ENCODE measurements around the gene MEGF6.
A peak's percentile ranks its signal among the peaks of the same experiment; 100 is the strongest.

The MEGF6 gene

DNA sequence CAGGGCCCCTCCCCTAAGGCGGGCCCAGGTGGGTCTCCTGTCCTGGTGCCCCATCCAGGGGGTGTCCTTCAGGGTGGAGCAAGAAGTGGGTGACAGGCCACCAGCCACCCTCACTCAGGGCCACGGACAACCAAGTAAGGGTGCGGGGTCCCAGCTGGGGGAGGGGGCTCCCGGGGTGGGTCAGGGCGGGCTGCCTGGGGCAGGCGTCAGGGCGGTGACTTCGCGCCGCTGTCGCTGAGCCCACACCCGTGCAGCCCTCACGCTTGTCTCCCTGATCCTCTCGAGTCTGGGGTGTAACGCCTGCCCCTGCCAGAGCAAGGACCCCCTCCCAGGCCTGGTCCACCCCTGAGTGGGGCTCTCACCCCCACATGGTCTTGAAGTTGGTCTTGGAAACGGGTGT, 134.6 kb downstream of the MEGF6 start:
- DNase-seq (ENCODE audit: extremely low read depth, low read depth) = no peak
- TF ChIP-seq, protein P1, sequence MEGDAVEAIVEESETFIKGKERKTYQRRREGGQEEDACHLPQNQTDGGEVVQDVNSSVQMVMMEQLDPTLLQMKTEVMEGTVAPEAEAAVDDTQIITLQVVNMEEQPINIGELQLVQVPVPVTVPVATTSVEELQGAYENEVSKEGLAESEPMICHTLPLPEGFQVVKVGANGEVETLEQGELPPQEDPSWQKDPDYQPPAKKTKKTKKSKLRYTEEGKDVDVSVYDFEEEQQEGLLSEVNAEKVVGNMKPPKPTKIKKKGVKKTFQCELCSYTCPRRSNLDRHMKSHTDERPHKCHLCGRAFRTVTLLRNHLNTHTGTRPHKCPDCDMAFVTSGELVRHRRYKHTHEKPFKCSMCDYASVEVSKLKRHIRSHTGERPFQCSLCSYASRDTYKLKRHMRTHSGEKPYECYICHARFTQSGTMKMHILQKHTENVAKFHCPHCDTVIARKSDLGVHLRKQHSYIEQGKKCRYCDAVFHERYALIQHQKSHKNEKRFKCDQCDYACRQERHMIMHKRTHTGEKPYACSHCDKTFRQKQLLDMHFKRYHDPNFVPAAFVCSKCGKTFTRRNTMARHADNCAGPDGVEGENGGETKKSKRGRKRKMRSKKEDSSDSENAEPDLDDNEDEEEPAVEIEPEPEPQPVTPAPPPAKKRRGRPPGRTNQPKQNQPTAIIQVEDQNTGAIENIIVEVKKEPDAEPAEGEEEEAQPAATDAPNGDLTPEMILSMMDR (IDR thresholded peaks at IDR 0.05; ENCODE audit: low read depth, low read length, missing control alignments) = no peak
- H3K4me3 ChIP-seq (replicated peaks; ENCODE audit: low read depth, low read length) = no peak overlapping the region

DNA sequence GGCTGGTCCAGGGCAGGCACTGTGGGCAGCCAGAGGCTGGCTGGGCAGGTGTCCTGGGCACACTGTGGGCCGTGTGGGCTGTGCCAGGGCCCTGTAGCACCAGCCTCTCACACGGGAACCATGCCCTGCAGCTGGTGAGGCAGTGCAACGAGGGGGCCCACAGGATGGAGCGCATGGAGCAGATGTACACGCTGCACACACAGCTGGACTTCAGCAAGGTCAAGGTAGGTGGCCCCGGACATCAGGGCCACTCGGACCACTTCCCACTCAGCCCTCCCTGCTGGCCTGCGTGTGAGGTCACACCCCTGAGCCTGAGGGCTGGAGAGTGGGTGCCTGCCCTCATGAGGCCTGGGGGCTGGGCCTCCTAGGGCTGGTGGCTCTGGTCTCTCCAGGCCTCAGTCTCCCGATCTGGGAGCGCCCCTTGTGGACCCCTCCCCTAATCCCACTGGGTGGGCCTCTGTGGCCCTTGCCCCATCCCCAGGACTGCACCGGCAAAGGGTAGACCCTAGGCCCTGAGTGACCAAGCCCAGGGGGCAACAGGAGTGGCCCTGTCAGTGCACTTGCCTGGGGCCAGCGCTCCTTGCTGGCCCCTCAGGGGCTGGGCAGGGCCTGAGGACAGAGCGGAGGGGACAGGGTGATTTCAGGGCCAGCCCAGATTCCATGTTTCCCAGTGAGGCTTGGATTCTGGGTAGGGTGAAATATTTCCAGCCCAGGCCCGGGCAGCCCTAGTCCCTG, 135.3 kb downstream of the MEGF6 start:
- no peak overlapping the region for H3K4me3 ChIP-seq (replicated peaks; ENCODE audit: low read depth, low read length)
- TF ChIP-seq, protein P1 (IDR thresholded peaks at IDR 0.05; ENCODE audit: low read depth, low read length, missing control alignments) = no peak
- DNase-seq (ENCODE audit: extremely low read depth, low read depth) = no peak

DNA sequence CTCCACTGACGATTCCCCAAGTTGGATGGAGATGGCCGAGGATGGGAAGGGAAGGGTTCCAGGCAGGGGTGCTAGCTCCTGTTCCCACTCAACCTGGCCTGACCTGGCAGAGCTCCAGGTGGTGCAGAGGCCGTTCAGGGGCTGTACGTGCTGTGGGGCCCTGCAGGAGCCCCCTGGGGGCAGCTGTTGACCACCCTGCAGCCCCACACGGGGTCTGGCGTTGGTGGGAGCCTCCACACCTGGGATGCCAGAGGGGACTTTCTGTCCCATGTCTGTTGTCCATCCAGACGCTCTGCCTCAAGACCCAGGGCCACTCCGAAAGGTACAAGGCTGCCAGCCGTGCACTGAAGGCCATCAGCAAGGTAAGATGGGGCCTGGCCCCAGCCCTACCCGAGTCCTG, 136.9 kb downstream of the MEGF6 start:
- no peak overlapping the region for H3K4me3 ChIP-seq (replicated peaks; ENCODE audit: low read depth, low read length)
- DNase-seq (ENCODE audit: extremely low read depth, low read depth) = no peak
- TF ChIP-seq, protein P1 (IDR thresholded peaks at IDR 0.05; ENCODE audit: low read depth, low read length, missing control alignments) = no peak

DNA sequence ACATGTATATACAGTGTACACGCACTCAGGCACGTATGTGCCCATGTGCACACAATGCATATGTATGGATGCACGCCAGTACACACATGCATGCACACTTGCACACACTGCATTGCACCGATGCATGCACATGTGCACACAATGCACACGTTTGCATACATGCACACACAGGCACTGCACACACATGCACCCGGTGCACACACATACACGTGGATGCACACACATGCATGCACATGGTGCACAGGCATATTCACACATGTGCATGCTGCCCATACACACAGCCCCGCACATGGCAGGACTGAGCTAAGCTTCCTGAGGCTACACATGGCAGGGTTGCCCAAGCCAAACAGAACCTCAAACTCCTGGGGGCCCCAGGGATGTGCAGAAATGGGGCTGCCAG, 137.3 kb downstream of the MEGF6 start:
- TF ChIP-seq, protein P1 (IDR thresholded peaks at IDR 0.05; ENCODE audit: low read depth, low read length, missing control alignments) = no peak
- no peak overlapping the region for H3K4me3 ChIP-seq (replicated peaks; ENCODE audit: low read depth, low read length)

DNA sequence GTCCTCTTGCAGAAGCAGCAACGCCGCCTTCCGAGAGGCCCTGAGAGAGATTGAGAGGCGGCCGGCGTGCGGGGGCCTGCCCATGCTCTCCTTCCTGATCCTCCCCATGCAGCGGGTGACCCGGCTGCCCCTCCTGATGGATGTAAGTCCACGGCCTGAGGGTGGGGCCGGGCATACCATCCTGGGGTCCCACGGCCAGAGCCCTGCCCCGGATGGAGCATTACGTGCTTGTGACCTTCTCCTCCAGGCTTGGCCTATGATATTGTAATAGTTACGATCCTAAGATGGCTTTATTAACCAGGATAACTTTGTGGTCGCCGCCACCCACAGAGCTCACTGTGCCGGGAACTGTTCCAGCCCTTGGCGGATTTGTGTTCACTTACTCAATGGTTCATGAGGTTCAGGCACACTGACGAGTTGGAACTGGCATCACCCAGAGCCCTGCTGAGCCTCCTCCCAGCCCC, 137.9 kb downstream of the MEGF6 start:
- DNase-seq (ENCODE audit: extremely low read depth, low read depth) = peak; percentile 74
- TF ChIP-seq, protein P1 (IDR thresholded peaks at IDR 0.05; ENCODE audit: low read depth, low read length, missing control alignments) = no peak
- no peak overlapping the region for H3K4me3 ChIP-seq (replicated peaks; ENCODE audit: low read depth, low read length)

More for the DNA sequence above, 137.3 kb downstream of the MEGF6 start:
- DNase-seq (ENCODE audit: extremely low read depth, low read depth) = no peak

DNA sequence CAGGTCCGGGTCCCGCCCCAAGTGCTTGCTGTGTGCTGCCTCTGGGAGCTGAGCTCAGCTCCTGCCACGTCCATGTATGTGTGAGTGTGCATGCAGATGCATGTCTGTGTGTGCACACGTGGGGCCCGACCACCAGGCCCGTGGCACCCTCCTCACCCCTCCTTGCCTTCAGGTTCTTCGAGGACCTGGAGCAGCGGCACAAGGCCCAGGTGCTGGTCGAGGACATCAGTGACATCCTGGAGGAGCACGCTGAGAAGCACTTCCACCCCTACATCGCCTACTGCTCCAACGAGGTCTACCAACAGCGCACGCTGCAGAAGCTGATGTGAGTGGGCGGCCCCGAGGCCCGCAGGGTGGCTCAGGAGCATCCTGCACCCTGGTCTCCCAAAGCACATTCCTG, 138.4 kb downstream of the MEGF6 start:
- no peak overlapping the region for H3K4me3 ChIP-seq (replicated peaks; ENCODE audit: low read depth, low read length)

More for the DNA sequence above, 138.4 kb downstream of the MEGF6 start:
- TF ChIP-seq, protein P1 (IDR thresholded peaks at IDR 0.05; ENCODE audit: low read depth, low read length, missing control alignments) = no peak
- DNase-seq (ENCODE audit: extremely low read depth, low read depth) = no peak

All from HFF-Myc (cell line).